CD4-positive, alpha-beta T cell treated with Interleukin-21 for 1 hour (primary cell): ENCODE data around the gene NT5M.
"Not testable (repeated sequence)": the region's sequence is repeated elsewhere in the genome, so short reads cannot be mapped to it uniquely, and the experiment has no call there.

Experiments used
- DNase-seq: peaks from one replicate; pipeline ENCODE4 v3.0.0-alpha.2; 2020

The NT5M gene

DNA sequence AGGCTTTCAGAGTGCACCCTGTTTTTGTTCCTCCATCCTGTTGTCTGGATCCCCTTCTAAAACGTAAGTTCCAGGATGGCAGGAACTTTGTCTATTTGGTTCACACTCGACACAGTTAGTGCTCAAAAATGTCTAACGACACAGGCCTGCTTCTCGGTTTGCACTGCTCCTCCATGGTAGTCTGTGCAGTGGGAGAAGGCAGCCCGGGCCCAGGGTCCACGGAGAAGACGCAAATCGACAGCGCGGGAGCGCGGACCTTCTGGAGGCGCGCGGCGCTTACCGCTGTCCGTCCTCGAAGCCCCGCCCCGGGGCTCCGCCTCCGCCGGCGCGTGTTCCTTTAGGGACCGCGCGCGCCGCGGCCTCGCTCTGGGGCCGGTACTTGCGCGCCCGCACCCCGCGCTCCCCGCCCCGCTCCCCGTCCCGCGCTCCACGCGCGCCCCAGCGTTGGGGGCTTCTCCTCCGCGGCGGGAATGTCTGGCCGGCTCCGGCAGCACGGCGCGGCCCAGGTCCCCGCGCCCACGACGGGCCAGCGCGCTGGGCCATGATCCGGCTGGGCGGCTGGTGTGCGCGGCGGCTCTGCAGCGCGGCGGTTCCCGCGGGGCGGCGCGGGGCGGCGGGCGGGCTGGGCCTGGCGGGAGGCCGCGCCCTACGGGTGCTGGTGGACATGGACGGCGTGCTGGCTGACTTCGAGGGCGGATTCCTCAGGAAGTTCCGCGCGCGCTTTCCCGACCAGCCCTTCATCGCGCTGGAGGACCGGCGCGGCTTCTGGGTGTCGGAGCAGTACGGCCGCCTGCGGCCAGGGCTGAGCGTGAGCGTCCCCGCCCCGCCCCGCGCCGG lies at the start of gene NT5M:
Gene NT5M, plus strand, starts transcription at position 364 of the 837 bp plus-strand sequence. Its CDS starts 178 bp downstream, at position 542.
- DNase-seq, result peak; percentile 65

DNA sequence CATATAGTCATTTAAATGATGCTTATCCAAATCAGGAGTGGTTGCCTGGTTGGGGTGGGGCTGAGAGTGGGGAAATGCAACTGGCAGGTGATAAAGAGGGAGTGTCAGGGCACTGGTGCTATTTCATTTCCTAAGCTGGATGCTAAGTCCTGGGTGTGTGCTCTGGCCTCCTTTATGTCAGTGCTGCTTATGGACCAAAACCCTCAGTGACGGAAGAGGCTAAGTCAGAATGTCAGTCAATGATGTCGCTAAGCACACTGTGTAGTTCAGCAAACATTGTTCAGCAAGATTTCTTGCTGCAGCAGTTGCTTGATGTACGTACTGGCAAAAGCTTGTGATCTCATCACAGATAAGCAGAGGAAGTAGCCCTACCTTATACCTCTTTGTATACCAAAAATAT lies 49.8 kb upstream of the NT5M start:
- DNase-seq, result no peak

DNA sequence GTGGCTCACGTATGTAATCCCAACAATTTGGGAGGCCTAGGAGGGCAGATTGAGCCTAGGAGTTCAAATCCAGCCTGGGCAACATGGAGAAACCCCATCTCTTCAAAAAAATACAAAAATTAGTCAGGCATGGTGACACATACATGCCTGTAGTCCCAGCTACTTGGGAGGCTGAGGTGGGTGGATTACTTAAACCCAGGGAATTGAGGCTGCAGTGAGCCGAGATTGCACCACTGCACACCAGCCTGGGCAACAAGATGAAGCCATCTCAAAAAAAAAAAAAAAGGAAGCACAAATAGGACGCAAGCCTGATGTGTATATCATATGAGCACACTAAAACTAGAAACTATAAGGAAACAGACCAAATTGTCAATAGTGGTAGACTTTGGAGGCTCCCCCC lies 49.1 kb upstream of the NT5M start:
- DNase-seq, result no peak

DNA sequence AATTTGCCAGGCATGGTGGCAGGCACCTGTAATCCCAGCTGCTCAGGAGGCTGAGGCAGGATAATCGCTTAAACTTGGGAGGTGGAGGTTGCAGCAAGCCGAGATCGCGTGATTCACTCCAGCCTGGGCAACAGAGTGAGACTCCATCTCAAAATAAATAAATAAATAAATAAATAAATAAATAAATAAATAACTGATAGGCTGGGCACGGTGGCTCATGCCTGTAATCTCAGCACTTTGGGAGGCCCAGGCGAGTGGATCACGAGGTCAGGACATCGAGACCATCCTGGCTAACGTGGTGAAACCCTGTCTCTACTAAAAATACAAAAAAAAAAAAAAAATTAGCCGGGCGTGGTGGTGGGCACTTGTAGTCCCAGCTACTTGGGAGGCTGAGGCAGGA lies 47.5 kb upstream of the NT5M start:
- not testable (repeated sequence) for DNase-seq

DNA sequence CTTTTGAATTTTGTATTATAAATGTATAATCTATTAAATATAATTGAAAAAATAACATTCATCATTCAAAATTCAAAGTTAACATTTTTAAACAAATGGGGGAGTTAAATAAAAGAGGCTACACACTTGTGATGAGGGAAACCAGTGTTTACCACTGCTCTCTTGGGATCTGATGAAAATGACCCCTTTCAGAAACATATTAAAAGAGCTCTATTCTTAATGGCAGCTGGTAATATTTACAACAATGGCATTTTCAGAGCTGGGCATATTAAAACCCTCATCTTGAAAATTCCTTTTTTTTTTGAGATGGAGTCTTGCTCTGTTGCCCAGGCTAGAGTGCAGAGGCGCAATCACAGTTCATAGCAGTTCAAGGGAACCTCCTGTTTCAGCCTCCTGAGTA lies 46.9 kb upstream of the NT5M start:
- DNase-seq, result no peak

DNA sequence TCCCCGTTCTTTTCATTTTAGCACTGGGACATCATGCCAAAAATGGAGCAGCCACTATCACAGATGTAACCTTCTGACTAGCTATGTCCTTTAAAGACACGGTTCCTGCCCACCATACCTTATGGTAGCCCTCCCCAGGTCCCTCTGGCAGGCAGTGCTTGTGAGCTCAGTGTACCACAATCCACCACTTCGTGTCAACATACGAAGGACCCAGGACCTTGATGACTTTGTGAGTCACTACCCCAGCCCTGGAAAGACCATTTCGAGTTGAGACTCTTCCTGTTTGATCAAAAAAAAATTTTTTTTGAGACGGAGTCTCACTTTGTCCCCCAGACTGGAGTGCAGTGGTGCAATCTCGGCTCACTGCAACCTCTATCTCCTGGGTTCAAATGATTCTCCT lies 45.2 kb upstream of the NT5M start:
- DNase-seq, result no peak

DNA sequence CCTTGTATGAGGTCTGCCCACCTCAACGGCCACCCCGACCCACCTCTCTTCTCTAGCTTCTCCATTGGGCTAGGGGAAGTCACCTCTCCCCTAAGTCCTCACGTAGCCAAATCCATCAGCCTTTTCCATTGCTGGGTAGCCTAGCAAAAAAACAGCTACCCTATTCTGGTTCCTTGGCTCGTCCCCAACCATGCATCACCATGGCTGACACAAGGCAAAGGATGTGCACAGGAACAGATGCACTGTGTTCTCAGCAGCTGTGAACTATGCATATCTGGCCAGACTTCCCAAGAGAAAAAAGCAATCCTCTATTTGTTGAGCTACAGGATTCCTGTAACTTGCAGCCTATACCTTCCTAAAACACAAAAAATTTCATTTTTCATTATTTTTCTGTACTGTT lies 44.2 kb upstream of the NT5M start:
- DNase-seq, result no peak

DNA sequence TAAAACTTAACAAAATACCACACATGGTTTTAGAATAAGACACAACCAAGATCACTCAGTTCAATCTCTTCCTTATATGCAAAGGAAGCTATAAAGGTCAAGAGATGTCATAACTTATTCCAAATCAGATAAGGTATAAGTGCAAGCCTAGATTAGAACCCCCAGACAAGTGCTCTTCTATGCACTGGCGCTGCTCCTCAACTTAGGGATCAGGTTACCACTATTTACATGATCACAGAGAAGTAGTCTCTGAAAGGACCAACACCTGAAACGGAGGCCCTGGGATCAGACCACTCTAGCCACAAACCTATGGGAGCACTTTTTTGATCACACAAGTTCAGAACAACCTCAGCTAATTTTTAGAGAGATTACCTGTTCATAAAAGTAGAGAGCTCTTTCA lies 38.7 kb upstream of the NT5M start:
- no peak for DNase-seq

DNA sequence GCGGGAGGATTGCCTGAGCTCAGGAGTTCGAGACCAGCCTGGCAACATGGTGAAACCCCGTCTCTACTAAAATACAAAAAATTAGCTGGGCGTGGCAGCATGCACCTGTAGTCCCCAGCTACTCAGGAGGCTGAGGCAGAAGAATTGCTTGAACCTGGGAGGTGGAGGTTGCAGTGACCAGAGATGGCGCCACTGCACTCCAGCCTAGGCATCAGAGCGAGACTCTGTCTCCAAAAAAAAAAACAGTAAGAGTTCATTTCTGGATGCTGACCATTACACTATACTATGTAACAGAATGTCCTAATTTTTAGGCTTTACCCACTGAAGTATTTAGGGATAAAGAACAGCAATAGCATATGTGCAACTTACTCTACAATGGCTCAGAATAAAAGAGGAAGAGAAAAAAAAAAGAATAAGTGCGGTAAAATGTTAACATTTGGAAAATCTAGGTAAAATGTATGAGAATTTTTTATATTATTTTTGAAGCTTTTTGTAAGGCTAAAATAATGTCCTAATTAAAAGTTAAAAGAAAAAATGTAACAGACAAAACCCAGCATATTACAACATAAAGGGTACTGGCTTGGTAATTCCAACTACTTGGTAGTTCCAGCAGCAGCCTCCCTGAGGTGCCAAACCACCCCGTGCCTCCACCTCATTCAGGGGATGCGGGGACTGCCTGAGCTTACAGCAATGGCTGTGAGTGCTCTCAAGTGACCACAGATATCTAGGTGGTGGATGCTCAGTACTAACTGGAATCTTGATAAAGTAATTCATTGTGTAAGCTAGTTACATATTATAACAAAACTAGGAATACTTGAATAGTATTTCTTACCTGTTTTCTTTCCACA lies 33.0 kb upstream of the NT5M start:
- DNase-seq, result peak; percentile 34

DNA sequence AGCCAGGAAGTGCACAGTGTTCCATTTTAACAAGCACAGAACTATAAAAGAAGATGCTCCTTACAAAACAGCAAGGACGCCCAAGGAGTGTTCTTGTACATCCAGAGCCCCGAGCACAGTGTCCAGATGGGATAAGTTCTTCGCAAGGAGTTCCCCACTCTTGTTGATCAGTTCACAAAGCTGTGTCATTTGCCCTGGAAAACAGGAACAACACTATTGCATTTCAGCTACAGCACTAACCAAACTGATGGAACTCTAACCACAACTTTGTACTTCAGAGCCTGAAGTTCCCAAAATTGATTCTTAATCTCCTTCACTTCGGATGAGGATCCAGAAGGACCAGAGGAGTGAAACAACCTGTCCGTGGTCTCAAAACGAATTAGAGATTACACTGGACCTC lies 27.2 kb upstream of the NT5M start:
- DNase-seq, result no peak

DNA sequence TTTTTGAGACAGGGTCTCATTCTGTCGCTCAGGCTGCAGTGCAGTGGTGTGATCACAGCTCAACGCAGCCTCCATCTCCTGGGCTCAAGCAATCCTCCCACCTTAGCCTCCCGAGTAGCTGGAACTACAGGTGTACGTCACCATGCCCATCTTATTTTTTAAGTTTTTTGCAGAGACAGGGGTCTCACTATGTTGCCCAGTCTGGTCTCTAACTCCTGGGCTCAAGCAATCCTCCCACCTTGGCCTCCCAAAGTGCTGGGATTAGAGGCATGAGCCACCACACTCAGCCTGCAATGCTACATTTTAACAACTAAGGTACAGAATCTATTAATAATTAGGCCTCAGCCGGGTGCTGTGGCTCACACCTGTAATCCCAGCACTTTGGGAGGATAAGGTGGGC lies 25.7 kb upstream of the NT5M start:
- not testable (repeated sequence) for DNase-seq

DNA sequence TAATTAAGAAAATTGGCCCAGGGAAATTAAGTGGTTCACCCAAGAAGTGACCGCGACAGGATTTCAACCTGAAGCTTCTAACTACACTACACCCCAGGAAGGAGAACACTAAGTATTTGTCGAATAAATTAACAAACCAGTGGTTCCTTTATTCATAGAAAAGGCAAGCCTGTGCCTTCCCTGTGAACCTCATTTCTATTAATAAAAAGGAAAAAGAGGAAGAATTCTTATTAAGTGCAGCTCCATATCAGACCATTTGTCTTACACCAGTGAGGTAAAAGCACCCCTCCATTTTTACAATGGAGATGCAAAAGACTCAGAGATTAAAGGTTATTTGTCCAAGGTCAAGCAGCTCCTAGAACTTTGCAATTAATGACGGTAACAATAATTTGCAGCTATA lies 23.9 kb upstream of the NT5M start:
- no peak for DNase-seq

DNA sequence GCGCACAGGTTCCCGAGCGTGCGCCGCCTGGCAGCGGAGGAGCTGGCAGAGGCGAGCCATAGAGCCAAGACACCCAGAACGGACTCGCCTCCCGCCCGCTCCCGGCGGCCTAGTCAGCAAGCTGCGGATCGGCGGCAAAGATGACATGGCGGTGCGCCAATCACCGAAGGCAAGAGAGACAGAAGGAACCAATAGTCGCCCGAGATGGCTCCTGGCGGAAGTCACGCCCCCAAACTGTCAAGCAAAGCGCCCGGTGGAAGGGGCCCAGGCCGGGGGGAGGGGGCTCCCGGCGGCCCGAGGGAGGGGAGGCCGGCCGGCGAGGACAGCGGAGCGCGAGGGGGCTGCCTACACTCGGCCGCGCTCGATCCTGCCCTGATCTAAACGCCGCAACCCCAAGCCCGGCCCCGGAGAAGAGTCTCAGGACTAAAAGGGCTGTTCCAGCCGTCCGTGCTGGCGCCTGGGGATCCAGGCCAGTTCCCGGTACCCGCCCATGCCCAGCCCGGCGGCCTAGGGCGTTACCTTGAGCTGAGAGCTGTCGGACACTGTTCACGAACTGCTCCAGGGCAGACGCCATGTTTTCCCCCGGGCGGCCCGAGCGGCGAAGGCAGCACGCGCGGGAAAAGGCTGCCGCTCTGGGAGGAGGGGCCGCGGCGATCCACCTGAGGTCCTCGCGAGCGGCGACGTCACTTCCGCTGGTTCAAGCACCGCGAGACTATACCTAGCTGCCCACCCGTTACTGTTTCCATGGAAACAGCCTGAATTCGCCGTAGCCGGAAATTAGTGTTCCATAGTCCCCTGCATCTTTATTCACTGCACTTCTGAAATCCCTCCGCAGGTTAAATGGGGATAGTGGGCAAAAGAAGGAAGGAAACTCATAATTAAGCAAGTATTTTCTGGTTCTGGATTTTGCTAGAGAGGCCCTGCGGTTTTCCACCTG lies 22.3 kb upstream of the NT5M start, which contains the start of gene COPS3:
Gene COPS3, minus strand, starts transcription at position 634 of the 937 bp plus-strand sequence. Its CDS starts 60 bp downstream, at position 574.
- peak; percentile 97 for DNase-seq

DNA sequence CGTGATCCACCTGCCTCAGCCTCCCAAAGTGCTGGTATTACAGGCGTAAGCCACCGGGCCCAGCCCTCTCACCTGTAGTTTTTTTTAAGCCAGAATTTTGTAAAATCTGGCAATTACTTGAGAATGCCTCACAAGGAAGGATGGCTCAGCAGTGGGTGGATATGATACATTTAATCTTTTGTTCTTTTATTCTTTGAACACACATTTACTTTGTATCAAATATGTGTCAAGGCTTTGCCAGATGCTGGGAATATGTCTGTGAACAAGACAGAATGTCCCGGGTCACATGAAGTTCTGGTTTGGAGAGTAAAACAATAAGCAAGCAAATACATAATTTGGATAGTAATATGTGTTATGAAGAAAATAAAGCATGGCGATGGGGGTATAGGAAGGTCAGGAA lies 17.2 kb upstream of the NT5M start:
- DNase-seq, result no peak

DNA sequence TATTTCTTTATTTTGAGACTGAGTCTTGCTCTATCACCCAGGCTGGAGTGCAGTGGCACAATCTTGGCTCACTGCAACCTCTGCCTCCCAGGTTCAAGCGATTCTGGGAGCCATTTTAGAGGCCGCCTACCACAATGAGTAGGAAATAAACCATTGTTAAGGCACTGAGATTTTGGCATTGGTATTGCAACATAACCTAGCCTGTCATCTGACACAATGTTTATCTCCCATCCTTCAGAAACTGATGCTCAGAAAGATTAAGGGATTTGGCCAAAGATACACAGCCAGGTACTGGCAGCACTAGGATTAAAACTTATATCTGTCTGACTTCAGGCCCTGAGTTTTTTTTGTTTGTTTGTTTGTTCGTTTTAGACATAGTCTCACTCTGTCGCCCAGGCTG lies 14.1 kb upstream of the NT5M start:
- no peak for DNase-seq

DNA sequence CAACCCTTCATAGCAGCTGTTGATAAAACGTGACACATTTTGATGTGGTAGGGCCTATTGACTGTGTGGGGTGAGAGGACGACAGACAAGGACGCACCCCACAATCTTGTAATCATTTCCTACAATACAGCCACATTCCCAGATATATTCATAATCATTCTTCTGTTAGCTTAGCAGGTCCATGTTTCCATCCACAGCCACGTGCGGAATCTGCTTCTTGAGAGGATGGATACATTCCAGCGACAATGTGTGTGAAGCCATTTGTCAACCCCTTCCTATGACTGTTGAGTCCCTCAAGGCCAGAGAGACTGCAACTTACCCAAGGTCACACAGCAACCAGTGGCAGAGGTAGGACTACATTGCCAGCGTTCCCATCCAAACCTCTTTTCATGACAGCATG lies 13.5 kb upstream of the NT5M start:
- DNase-seq, result no peak

DNA sequence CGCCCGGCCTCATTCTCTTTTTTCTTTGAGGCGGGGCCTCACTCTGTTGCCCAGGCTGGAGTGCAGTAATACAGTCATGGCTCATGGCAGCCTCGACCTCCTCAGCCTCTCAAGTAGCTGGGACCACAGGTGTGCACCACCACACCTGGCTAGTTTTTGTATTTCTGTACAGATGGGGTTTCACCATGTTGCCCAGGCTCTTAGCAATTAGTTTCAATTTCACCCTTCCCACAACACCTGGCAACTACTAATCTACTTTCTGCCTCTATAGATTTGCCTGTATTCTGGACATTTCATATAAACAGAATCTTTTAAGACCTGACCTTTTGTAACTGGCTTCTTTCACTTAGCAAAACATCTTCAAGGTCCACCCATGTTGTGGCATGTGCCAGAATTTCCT lies 8.0 kb upstream of the NT5M start:
- no peak for DNase-seq

DNA sequence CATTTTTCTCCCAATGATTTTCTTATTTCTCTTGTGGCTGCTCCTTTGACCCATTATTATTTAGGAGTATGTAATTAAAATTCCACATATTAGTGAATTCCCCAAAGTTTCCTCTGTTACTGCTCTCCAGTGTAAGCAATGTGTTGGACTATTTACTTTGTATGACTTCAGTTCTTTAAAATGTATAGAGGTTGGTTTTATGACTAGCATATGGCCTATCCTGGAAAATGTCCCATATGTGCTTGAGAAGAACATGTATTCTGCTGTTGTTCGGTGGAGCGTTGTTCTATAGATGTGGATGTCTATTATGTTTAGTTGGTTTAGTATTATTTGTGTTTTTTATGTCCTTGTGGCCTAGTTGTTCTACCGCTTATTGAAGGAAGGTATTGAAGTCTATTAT lies 6.0 kb upstream of the NT5M start:
- no peak for DNase-seq

DNA sequence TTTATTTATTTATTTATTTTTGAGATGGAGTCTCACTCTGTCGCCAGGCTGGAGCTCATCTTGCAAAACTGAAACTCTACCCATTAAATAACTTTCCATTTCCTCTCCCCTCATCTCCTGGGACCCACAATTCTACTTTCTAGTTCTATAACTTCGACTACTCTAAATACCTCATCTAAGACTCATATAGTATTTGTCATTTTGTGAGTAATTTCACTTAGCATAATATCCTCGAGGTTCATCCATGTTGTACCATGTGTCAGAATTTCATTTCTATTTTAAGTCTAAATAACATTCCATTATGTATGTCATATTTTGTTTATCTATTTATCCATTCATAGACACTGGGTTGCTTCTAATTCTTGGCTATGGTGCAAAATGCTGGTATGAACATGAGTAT lies 5.1 kb upstream of the NT5M start:
- DNase-seq, result no peak

DNA sequence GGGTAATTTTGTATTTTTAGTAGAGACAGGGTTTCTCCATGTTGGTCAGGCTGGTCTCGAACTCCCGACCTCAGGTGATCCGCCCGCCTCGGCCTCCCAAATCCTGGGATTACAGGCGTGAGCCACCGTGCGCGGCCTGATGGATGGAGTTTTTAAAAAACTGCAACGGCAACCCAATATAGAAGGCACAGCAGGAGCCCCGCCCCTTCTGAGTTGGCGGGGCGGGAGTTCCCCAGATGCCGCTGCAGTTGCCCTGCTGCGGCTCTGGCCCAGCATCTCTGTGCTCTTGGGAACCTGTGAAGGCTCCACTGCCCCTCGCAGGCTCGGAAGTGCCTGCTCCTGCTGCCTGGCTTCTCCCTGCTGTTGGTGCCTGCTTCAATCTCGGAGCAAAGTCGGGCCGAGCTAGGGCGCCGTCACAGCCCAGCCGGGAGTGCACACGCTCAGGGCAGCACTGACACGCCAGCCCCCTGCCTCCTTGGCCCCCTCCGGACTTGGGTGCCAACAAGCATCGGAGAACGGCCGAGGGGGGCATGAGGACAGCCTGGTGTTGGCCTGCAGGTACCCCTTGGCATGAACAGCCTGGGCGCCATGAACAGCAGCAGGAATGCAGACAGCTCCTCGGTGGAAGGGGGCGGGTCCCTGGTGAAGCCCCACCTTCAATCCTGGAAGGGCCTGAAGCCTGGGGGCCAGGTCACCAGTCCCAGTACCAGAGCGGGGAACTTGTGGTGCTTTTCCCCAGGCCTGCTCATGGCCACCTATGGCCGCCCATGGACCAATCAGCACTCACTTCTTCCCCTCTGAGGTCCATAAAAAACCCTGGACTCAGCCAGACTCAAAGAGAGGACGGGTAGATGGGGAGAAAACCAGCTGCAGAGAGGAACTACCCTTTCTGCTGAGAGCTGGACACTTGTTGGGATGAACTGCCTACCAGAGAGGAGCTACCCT lies 2.3 kb upstream of the NT5M start:
- DNase-seq, result peak; percentile 49

DNA sequence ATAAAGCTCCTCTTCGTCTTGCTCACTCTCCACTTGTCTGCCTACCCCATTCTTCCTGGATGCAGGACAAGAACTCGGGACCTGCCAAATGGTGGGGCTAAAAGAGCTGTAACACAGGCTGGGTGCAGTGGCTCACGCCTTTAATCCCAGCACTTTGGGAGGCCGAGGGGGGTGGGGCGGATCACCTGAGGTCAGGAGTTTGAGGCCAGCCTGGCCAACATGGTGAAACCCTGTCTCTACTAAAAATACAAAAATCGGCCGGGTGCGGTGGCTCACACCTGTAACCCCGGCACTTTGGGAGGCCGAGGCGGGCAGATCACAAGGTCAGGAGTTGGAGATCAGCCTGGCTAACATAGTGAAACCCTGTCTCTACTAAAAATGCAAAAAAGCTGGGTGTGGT lies 1.5 kb upstream of the NT5M start:
- not testable (repeated sequence) for DNase-seq
